Kidney (tissue), 19 donors: ENCODE data around the gene USP17L30. TPM values are rescaled to one million over a fixed set of nuclear protein-coding genes. Genes with fewer than 3 reads are reported as not detected.
"Not testable (repeated sequence)": the region's sequence is repeated elsewhere in the genome, so short reads cannot be mapped to it uniquely, and the experiment has no call there.

Experiments used
- DNase-seq, 5 donors: peaks; one replicate each; pipeline ENCODE4 v3.0.0-alpha.2; 2013 to 2020
- FAIRE-seq: peaks from 2 replicates; lab custom pipeline; 2012; peaks lifted over from hg19 to GRCh38; lab: Jason Lieb, UNC
- H3K27ac ChIP-seq, 2 donors: one replicate each; pipeline ENCODE4 v1.7.0; 2013; ENCODE audit warnings: low read depth in 2 of 2, low read length in 2 of 2, inconsistent platforms in 1 of 2
- H3K27me3 ChIP-seq: one replicate; pipeline ENCODE4 v1.7.1; 2013; ENCODE audit warnings: low read length, inconsistent platforms; ENCODE audit not compliant: control insufficient read depth, insufficient read depth
- H3K36me3 ChIP-seq, 3 donors: one replicate each; pipeline versions ENCODE4 v1.7.0 to v1.7.1; 2013; ENCODE audit warnings: low read length in 3 of 3, control low read depth in 1 of 3, inconsistent platforms in 1 of 3; ENCODE audit not compliant: insufficient read depth in 3 of 3, control insufficient read depth in 2 of 3
- H3K4me1 ChIP-seq, 3 donors: one replicate each; pipeline versions ENCODE4 v1.7.0 to v1.7.1; 2013; ENCODE audit warnings: low read length in 3 of 3, inconsistent platforms in 1 of 3, low read depth in 1 of 3; ENCODE audit not compliant: control insufficient read depth in 2 of 3, insufficient read depth in 2 of 3
- H3K4me3 ChIP-seq, 3 donors: one replicate each; pipeline versions ENCODE4 v1.7.0 to v1.8.1; 2013; ENCODE audit warnings: low read length in 3 of 3, control low read depth in 1 of 3, inconsistent platforms in 1 of 3
- H3K9ac ChIP-seq, 3 donors: one replicate each; pipeline versions ENCODE4 v1.7.0 to v1.7.1; 2013; ENCODE audit warnings: low read length in 3 of 3, control low read depth in 1 of 3, inconsistent platforms in 1 of 3
- H3K9me3 ChIP-seq, 3 donors: one replicate each; pipeline versions ENCODE4 v1.7.0 to v1.7.1; 2013; ENCODE audit warnings: low read length in 3 of 3, control low read depth in 1 of 3, inconsistent platforms in 1 of 3; ENCODE audit not compliant: control insufficient read depth in 2 of 3, insufficient read depth in 1 of 3
- intact Hi-C: fragments of 100-400 bp; cut with DNase I; formaldehyde crosslinking; loops from one replicate; pipeline ENCODE4 v1.11.1; 2022
- long read RNA-seq, 10 donors: library from polyadenylated mRNA in 1 of 10; unstranded in 1 of 10; transcript quantifications; one replicate each; pipeline ENCODE4 v2.0.0 and lab custom pipeline, GENCODE V29; 2021 to 2026
- polyA plus RNA-seq: library from polyadenylated mRNA; stranded (reverse); fragments of 350-450 nt; fragmentation: Illumina TruSeq; extraction: RNeasy Lipid Tissue Mini Kit (QIAGEN cat#74804); gene quantifications from one replicate; pipeline ENCODE4 v1.2.3, GENCODE V29; 2014; ENCODE audit warnings: low read depth, low replicate concordance; ENCODE audit not compliant: insufficient read depth
- total RNA-seq: library from RNA; stranded (reverse); fragmentation: NEBNext Ultra II Directional; extraction: Animal tissue kit (Norgen Biotek cat#: 25700); gene quantifications from one replicate; pipeline ENCODE4 v1.2.1, GENCODE V29; 2021
- donor health status: control.
- donor health status: control.
- donor health status: DM: yes; HTN: yes; CAD: no.
- donor health status: Normal renal cell carcinoma (clear cell type).

The USP17L30 gene, protein sequence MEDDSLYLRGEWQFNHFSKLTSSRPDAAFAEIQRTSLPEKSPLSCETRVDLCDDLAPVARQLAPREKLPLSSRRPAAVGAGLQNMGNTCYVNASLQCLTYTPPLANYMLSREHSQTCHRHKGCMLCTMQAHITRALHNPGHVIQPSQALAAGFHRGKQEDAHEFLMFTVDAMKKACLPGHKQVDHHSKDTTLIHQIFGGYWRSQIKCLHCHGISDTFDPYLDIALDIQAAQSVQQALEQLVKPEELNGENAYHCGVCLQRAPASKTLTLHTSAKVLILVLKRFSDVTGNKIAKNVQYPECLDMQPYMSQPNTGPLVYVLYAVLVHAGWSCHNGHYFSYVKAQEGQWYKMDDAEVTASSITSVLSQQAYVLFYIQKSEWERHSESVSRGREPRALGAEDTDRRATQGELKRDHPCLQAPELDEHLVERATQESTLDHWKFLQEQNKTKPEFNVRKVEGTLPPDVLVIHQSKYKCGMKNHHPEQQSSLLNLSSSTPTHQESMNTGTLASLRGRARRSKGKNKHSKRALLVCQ
- total RNA-seq (not detected), polyA plus RNA-seq (not detected)
- long read RNA-seq, donor 1 = 0 reads
- long read RNA-seq, donor 2 = 0 reads
- long read RNA-seq, donor 3 = 0 reads
- long read RNA-seq, donor 4 = 0 reads
- long read RNA-seq, donor 5 = 0 reads
- long read RNA-seq, donor 6 = 0 reads
- long read RNA-seq, donor 7 = 0 reads
- long read RNA-seq, donor 8 = 0 reads
- long read RNA-seq, donor 9 = 0 reads
- long read RNA-seq, donor 10 = 0 reads

- FAIRE-seq, intact Hi-C loops: not testable (repeated sequence)
These were observed at the start of gene USP17L30 for GRCh38 chr4:9362829-9363228. Gene USP17L30 (plus strand): TSS chr4:9363129. CDS start chr4:9363129, 0 bp downstream.

GRCh38 chr4:9324191-9324590 lies 38.7 kb upstream of the USP17L30 start:
- H3K4me3 ChIP-seq, H3K36me3 ChIP-seq, H3K9me3 ChIP-seq, H3K27me3 ChIP-seq, DNase-seq, H3K4me1 ChIP-seq, intact Hi-C loops, FAIRE-seq, H3K9ac ChIP-seq, H3K27ac ChIP-seq: not testable (repeated sequence)

More at GRCh38 chr4:9362829-9363228, at the start of gene USP17L30:
- not testable (repeated sequence) for H3K4me3 ChIP-seq, H3K27me3 ChIP-seq, H3K27ac ChIP-seq, DNase-seq, H3K9me3 ChIP-seq, H3K4me1 ChIP-seq, H3K9ac ChIP-seq, H3K36me3 ChIP-seq

GRCh38 chr4:9324865-9325264 lies 38.1 kb upstream of the USP17L30 start, which contains the start of gene USP17L24:
Gene USP17L24 (plus strand): TSS chr4:9325165. CDS start chr4:9325165, 0 bp downstream.
- H3K4me1 ChIP-seq, H3K9me3 ChIP-seq, intact Hi-C loops, H3K9ac ChIP-seq, H3K27ac ChIP-seq, DNase-seq, FAIRE-seq, H3K27me3 ChIP-seq, H3K36me3 ChIP-seq, H3K4me3 ChIP-seq: not testable (repeated sequence)

DNA sequence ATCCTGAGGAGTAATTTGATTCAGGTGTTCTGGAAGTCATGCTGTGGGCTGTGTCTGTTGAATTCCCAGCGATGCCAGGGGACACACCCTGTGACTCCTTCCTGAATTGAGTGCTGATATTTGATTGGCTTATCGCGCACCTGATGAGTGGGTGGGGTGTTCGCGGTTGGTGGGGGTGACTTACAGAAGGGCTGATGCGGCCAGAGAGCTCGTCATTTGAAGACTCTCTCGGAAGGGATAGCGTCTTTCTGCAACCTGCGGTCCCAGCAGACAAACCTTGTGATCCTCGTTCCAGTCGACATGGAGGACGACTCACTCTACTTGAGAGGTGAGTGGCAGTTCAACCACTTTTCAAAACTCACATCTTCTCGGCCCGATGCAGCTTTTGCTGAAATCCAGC lies 33.3 kb upstream of the USP17L30 start, which contains the start of gene USP17L25:
USP17L25 (plus strand) TSS at position 301 of the 400 bp plus-strand sequence; CDS start at position 301, 0 bp downstream.
- FAIRE-seq, H3K9ac ChIP-seq, H3K4me1 ChIP-seq, H3K9me3 ChIP-seq, H3K36me3 ChIP-seq, H3K27ac ChIP-seq, DNase-seq, H3K4me3 ChIP-seq, H3K27me3 ChIP-seq, intact Hi-C loops: not testable (repeated sequence)

DNA sequence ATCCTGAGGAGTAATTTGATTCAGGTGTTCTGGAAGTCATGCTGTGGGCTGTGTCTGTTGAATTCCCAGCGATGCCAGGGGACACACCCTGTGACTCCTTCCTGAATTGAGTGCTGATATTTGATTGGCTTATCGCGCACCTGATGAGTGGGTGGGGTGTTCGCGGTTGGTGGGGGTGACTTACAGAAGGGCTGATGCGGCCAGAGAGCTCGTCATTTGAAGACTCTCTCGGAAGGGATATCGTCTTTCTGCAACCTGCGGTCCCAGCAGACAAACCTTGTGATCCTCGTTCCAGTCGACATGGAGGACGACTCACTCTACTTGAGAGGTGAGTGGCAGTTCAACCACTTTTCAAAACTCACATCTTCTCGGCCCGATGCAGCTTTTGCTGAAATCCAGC lies 28.6 kb upstream of the USP17L30 start, which contains the start of gene USP17L26:
USP17L26 (plus strand) TSS at position 301 of the 400 bp plus-strand sequence; CDS start at position 301, 0 bp downstream.
- H3K27me3 ChIP-seq, intact Hi-C loops, H3K36me3 ChIP-seq, FAIRE-seq, H3K9me3 ChIP-seq, H3K9ac ChIP-seq, H3K27ac ChIP-seq, H3K4me3 ChIP-seq, H3K4me1 ChIP-seq, DNase-seq: not testable (repeated sequence)

- H3K4me3 ChIP-seq, H3K9me3 ChIP-seq, DNase-seq, H3K9ac ChIP-seq, H3K36me3 ChIP-seq, FAIRE-seq, H3K27ac ChIP-seq, intact Hi-C loops, H3K27me3 ChIP-seq, H3K4me1 ChIP-seq: not testable (repeated sequence)
These were observed 23.8 kb upstream of the USP17L30 start, which contains the start of gene USP17L5 for GRCh38 chr4:9339103-9339502. Gene USP17L5 (plus strand): TSS chr4:9339403. CDS start chr4:9339403, 0 bp downstream.

DNA sequence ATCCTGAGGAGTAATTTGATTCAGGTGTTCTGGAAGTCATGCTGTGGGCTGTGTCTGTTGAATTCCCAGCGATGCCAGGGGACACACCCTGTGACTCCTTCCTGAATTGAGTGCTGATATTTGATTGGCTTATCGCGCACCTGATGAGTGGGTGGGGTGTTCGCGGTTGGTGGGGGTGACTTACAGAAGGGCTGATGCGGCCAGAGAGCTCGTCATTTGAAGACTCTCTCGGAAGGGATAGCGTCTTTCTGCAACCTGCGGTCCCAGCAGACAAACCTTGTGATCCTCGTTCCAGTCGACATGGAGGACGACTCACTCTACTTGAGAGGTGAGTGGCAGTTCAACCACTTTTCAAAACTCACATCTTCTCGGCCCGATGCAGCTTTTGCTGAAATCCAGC lies 19.1 kb upstream of the USP17L30 start, which contains the start of gene USP17L27:
USP17L27 (plus strand) TSS at position 301 of the 400 bp plus-strand sequence; CDS start at position 301, 0 bp downstream.
- H3K27ac ChIP-seq, FAIRE-seq, H3K36me3 ChIP-seq, intact Hi-C loops, H3K9me3 ChIP-seq, H3K27me3 ChIP-seq, DNase-seq, H3K4me1 ChIP-seq, H3K4me3 ChIP-seq, H3K9ac ChIP-seq: not testable (repeated sequence)
